Effector memory CD4-positive, alpha-beta T cell (primary cell): ENCODE data around the gene CEP128.
A peak's percentile ranks its signal among the peaks of the same experiment; 100 is the strongest.

Experiments
- DNase-seq, 3 donors: peaks; one replicate each; pipeline ENCODE4 v3.0.0-alpha.2; 2020
- H3K27ac ChIP-seq: 2 replicates; pipeline ENCODE4 v1.7.0; 2013; ENCODE audit warnings: mild to moderate bottlenecking, low read length, moderate library complexity; ENCODE audit not compliant: insufficient read depth, poor library complexity, severe bottlenecking
- H3K27me3 ChIP-seq: replicated peaks from 2 replicates; pipeline ENCODE4 v1.7.0; 2013; ENCODE audit warnings: mild to moderate bottlenecking, low read length; ENCODE audit not compliant: insufficient read depth, control insufficient read depth, poor library complexity, severe bottlenecking
- H3K36me3 ChIP-seq: 2 replicates; pipeline ENCODE4 v1.7.0; 2013; ENCODE audit warnings: mild to moderate bottlenecking, low read length, moderate library complexity; ENCODE audit not compliant: control insufficient read depth, insufficient read depth
- H3K4me1 ChIP-seq: 2 replicates; pipeline ENCODE4 v1.7.0; 2013; ENCODE audit warnings: low read length, mild to moderate bottlenecking; ENCODE audit not compliant: control insufficient read depth, insufficient read depth, poor library complexity, severe bottlenecking
- H3K4me3 ChIP-seq: 2 replicates; pipeline ENCODE4 v1.7.0; 2013; ENCODE audit warnings: low read length, low read depth, mild to moderate bottlenecking; ENCODE audit not compliant: insufficient read depth, poor library complexity, severe bottlenecking
- H3K9me3 ChIP-seq: 2 replicates; pipeline ENCODE4 v1.7.0; 2013; ENCODE audit warnings: mild to moderate bottlenecking, low read length, moderate library complexity; ENCODE audit not compliant: control insufficient read depth

The CEP128 gene

DNA sequence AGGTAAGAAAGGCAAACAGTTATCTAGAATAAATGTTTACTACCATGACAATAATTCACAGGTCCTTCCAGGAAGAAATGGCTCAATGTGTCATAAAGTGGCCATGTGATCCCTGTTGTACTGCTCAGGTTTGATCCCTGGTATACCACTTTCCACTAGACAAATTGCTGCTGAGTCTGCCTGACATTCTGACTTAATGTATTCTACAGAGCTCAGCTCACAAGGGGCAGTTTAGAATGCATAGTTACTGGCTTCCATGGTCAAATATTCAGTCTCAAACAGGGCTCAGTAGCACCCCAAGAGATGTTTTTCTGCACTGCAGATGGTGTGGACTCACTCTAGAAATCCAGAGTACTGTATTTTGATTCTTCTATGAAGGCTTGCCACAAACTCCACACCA lies 35.7 kb upstream of the CEP128 start:
- Histone ChIP-seq H3K27ac (no peak overlapping the region), H3K9me3 (no peaks in the 10 kb centered on the region), H3K36me3 (no peaks in the 10 kb centered on the region), H3K4me1 (peaks cover 3% of the 10 kb centered on the region), H3K4me3 (no peak overlapping the region), H3K27me3 (no peaks in the 10 kb centered on the region)
- no peak for DNase-seq

GRCh38 chr14:80974679-80975078 lies 33.1 kb upstream of the CEP128 start:
- peaks cover 3% of the 10 kb centered on the region for H3K4me1 ChIP-seq
- no peaks in the 10 kb centered on the region for H3K36me3 ChIP-seq
- H3K4me3 ChIP-seq: no peak overlapping the region
- DNase-seq: no peak
- H3K27ac ChIP-seq: no peak overlapping the region
- no peaks in the 10 kb centered on the region for H3K27me3 ChIP-seq
- H3K9me3 ChIP-seq: no peaks in the 10 kb centered on the region

GRCh38 chr14:80973931-80974641 lies 32.5 kb upstream of the CEP128 start:
- Histone ChIP-seq H3K4me1 (peaks cover 3% of the 10 kb centered on the region), H3K27ac (no peak overlapping the region), H3K27me3 (no peaks in the 10 kb centered on the region), H3K9me3 (no peaks in the 10 kb centered on the region), H3K36me3 (no peaks in the 10 kb centered on the region), H3K4me3 (no peak overlapping the region)
- no peak for DNase-seq

- Histone ChIP-seq H3K4me3 (no peak overlapping the region), H3K27me3 (no peaks in the 10 kb centered on the region), H3K4me1 (no peaks in the 10 kb centered on the region), H3K9me3 (no peaks in the 10 kb centered on the region), H3K27ac (no peak overlapping the region), H3K36me3 (no peaks in the 10 kb centered on the region)
- no peak for DNase-seq
Measured at GRCh38 chr14:80965037-80965436, 23.5 kb upstream of the CEP128 start.

GRCh38 chr14:80959496-80959895 lies 18.0 kb upstream of the CEP128 start:
- no peaks in the 10 kb centered on the region for H3K9me3 ChIP-seq
- no peaks in the 10 kb centered on the region for H3K4me1 ChIP-seq
- H3K27me3 ChIP-seq: no peaks in the 10 kb centered on the region
- DNase-seq: peak in 1 of 3 donors; percentile 40
- H3K27ac ChIP-seq: no peak overlapping the region
- H3K36me3 ChIP-seq: no peaks in the 10 kb centered on the region
- H3K4me3 ChIP-seq: peak overlapping the region; percentile 24

- H3K36me3 ChIP-seq: no peaks in the 10 kb centered on the region
- no peak overlapping the region for H3K27ac ChIP-seq
- H3K9me3 ChIP-seq: no peaks in the 10 kb centered on the region
- H3K4me3 ChIP-seq: no peak overlapping the region
- DNase-seq: no peak
- H3K4me1 ChIP-seq: no peaks in the 10 kb centered on the region
- H3K27me3 ChIP-seq: no peaks in the 10 kb centered on the region
Measured at GRCh38 chr14:80958939-80959338, 17.4 kb upstream of the CEP128 start.

DNA sequence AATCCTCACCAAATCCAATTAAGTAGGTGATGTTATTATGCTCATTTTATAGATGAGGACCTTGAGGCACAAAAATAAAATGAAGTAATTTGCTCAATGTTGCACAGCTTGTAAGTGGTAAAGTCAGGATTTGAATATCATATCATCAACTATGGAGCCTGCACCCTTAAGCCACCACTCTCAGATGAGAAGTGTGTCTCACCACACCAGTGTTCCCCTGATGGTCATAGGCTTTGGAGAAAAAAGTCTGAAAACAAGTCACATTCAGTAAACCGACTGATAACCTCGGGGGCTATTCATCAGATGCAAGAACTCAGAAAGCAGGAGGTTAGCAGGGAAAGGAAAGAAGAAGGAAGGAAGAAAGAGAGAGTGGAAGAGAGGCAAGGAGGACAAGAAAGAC lies 16.7 kb upstream of the CEP128 start:
- H3K27me3 ChIP-seq: no peaks in the 10 kb centered on the region
- DNase-seq: no peak
- H3K4me3 ChIP-seq: no peak overlapping the region
- no peaks in the 10 kb centered on the region for H3K36me3 ChIP-seq
- H3K9me3 ChIP-seq: no peaks in the 10 kb centered on the region
- H3K4me1 ChIP-seq: no peaks in the 10 kb centered on the region
- H3K27ac ChIP-seq: no peak overlapping the region

DNA sequence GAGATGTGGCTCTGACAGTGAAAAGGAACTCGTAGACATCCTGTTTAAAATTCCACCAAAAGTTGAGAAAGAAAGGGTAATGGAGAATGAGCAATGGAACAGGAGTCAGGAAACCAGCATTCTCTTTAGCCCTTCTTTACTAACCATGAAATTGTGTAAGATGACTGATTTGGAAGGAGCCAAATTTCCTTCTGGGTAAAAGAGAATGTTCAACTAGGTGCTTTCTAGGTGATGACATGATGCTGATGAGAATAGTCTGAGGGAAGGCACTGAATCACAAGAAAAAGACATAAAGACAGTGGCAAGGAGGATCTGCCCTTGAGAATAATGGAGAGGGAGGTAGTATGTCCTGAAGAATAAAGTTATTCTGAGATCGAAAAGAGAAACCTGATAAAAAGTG lies 16.1 kb upstream of the CEP128 start:
- Histone ChIP-seq H3K27me3 (no peaks in the 10 kb centered on the region), H3K4me1 (no peaks in the 10 kb centered on the region), H3K9me3 (no peaks in the 10 kb centered on the region), H3K4me3 (no peak overlapping the region), H3K27ac (no peak overlapping the region), H3K36me3 (no peaks in the 10 kb centered on the region)
- DNase-seq: no peak

DNA sequence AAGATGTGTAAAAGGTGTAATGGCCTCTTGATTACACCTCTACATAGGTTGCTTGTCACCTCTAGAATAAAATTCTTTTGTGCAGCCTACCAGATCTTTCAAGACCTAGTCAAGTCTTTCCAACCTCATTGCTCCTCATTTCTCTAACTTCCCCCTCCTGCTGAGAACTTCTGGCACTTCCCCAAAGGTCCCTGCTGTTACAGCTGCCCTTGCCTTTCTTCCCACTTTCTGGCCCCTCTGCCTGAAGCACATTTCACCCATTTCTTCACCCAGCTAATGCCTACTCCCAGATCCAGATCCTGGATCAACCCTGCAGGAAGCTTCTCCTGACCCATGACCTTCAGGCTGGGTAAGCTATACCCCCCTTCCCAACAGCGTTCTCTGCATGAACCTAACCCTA lies 15.4 kb upstream of the CEP128 start:
- no peak overlapping the region for H3K4me3 ChIP-seq
- H3K9me3 ChIP-seq: no peaks in the 10 kb centered on the region
- no peak for DNase-seq
- H3K36me3 ChIP-seq: no peaks in the 10 kb centered on the region
- no peak overlapping the region for H3K27ac ChIP-seq
- no peaks in the 10 kb centered on the region for H3K4me1 ChIP-seq
- no peaks in the 10 kb centered on the region for H3K27me3 ChIP-seq

- no peaks in the 10 kb centered on the region for H3K9me3 ChIP-seq
- DNase-seq: no peak
- no peaks in the 10 kb centered on the region for H3K4me1 ChIP-seq
- H3K36me3 ChIP-seq: no peaks in the 10 kb centered on the region
- H3K4me3 ChIP-seq: no peak overlapping the region
- H3K27me3 ChIP-seq: no peaks in the 10 kb centered on the region
- no peak overlapping the region for H3K27ac ChIP-seq
Measured at GRCh38 chr14:80956102-80956501, 14.6 kb upstream of the CEP128 start.
